A549 (cell line): ENCODE data around the gene CHRNB2. TPM values are rescaled to one million over a fixed set of nuclear protein-coding genes. Genes with fewer than 3 reads are reported as not detected.

Experiments used
- ATAC-seq, 2 experiments: fragments of 200-7000 bp in 1 of 2; fragments of >200 bp in 1 of 2; cut with Nextera tagmentation in 1 of 2; cut with Tn5 transposase in 1 of 2; 3 replicates each; pipeline versions ENCODE4 v1.8.0 to v1.9.1; 2018 to 2020; ENCODE audit warnings: mild to moderate bottlenecking in 1 of 2, moderate library complexity in 1 of 2
- CTCF ChIA-PET: fragments of 300-600 bp; sonication (Branson Sonifier 250); formaldehyde crosslinking; extraction: SDS; loops from one replicate; lab custom pipeline; 2021; ENCODE audit warnings: antibody characterized with exemption, inconsistent platforms; lab: Yijun Ruan, JAX
- POLR2A ChIA-PET: fragments of 350-600 bp; formaldehyde crosslinking; extraction: SDS; loops from one replicate; lab custom pipeline; 2021; ENCODE audit warnings: antibody characterized with exemption, inconsistent platforms; lab: Yijun Ruan, JAX
- DNase-seq, 2 experiments: peaks; one replicate each; pipeline versions ENCODE4 v3.0.0 to v3.0.0-alpha.2; 2011 to 2016; ENCODE audit warnings: low read depth in 1 of 2, low spot score in 1 of 2
- FAIRE-seq: peaks from 2 replicates; lab custom pipeline; 2011; peaks lifted over from hg19 to GRCh38; lab: Jason Lieb, UNC
- H3K27ac ChIP-seq, 2 experiments: fragments of >200 bp; sonication (Bioruptor Twin); formaldehyde crosslinking; 3 replicates each; pipeline ENCODE4 v1.5.1; 2016 to 2017
- H3K4me1 ChIP-seq: fragments of >200 bp; sonication (Bioruptor Twin); formaldehyde crosslinking; 3 replicates; pipeline ENCODE4 v1.6.1; 2016
- H3K4me2 ChIP-seq: fragments of >200 bp; sonication (Bioruptor Twin); formaldehyde crosslinking; 3 replicates; pipeline ENCODE4 v1.6.1; 2016
- H3K4me3 ChIP-seq: fragments of >200 bp; sonication (Bioruptor Twin); formaldehyde crosslinking; 3 replicates; pipeline ENCODE4 v1.5.1; 2016
- H3K9me3 ChIP-seq: fragments of >200 bp; sonication (Bioruptor Twin); formaldehyde crosslinking; 3 replicates; pipeline ENCODE4 v1.6.1; 2016
- ATOH8 ChIP-seq: fragments of 250-450 bp; sonication (Bioruptor Pico); IDR thresholded peaks from 2 replicates; pipeline ENCODE4 v1.5.0; 2020; ENCODE audit warnings: low read depth, mild to moderate bottlenecking, moderate library complexity
- BHLHE40 ChIP-seq: IDR thresholded peaks from 2 replicates; pipeline ENCODE4 v1.6.1; 2012; ENCODE audit warnings: low read depth, low read length, inconsistent platforms
- CBX8 ChIP-seq: fragments of 200-600 bp; sonication (generic); IDR thresholded peaks from 2 replicates; pipeline ENCODE4 v1.6.1; 2016
- CEBPB ChIP-seq, 2 experiments: fragments of >200 bp in 1 of 2; sonication (Bioruptor Twin) in 1 of 2; formaldehyde crosslinking in 1 of 2; IDR thresholded peaks; 2 replicates each; pipeline ENCODE4 v1.6.1; 2012 to 2016
- CHD4 ChIP-seq: fragments of 200-600 bp; sonication (generic); IDR thresholded peaks from 2 replicates; pipeline ENCODE4 v1.6.1; 2016; ENCODE audit warnings: antibody characterized with exemption, mild to moderate bottlenecking, borderline replicate concordance
- EHMT2 ChIP-seq: fragments of 200-600 bp; sonication (generic); IDR thresholded peaks from 2 replicates; pipeline ENCODE4 v1.6.1; 2016; ENCODE audit warnings: antibody characterized with exemption, low read depth, mild to moderate bottlenecking, moderate library complexity
- FOSB ChIP-seq: fragments of 250-450 bp; sonication (Bioruptor Pico); IDR thresholded peaks from 2 replicates; pipeline ENCODE4 v1.5.0; 2020; ENCODE audit warnings: mild to moderate bottlenecking, moderate library complexity
- GATA3 ChIP-seq: IDR thresholded peaks from 2 replicates; pipeline ENCODE4 v1.6.1; 2012; ENCODE audit warnings: borderline replicate concordance
- HDAC2 ChIP-seq: fragments of 200-600 bp; sonication (generic); IDR thresholded peaks from 2 replicates; pipeline ENCODE4 v1.6.1; 2016
- HES2 ChIP-seq: fragments of >200 bp; sonication (Bioruptor Twin); formaldehyde crosslinking; IDR thresholded peaks from 2 replicates; pipeline ENCODE4 v1.6.1; 2016
- HEYL ChIP-seq: fragments of 250-450 bp; sonication (Bioruptor Pico); IDR thresholded peaks from 2 replicates; pipeline ENCODE4 v1.8.0; 2021; ENCODE audit warnings: mild to moderate bottlenecking, moderate library complexity
- HMGXB4 ChIP-seq: fragments of 250-450 bp; sonication (Bioruptor Pico); IDR thresholded peaks from 2 replicates; pipeline ENCODE4 v1.5.0; 2021; ENCODE audit warnings: mild to moderate bottlenecking, moderate library complexity, borderline replicate concordance
- HOXA7 ChIP-seq: fragments of 250-450 bp; sonication (Bioruptor Pico); IDR thresholded peaks from 2 replicates; pipeline ENCODE4 v1.5.0; 2020; ENCODE audit warnings: mild to moderate bottlenecking, moderate library complexity
- JUN ChIP-seq, 2 experiments: fragments of >200 bp; sonication (Bioruptor Twin); formaldehyde crosslinking; IDR thresholded peaks; 2 replicates in 1 of 2; 3 replicates in 1 of 2; pipeline ENCODE4 v1.6.1; 2016 to 2017
- KDM1A ChIP-seq: fragments of 200-600 bp; sonication (generic); IDR thresholded peaks from 2 replicates; pipeline ENCODE4 v1.6.1; 2016; ENCODE audit warnings: low read depth, mild to moderate bottlenecking
- MAFK ChIP-seq: fragments of 450-650 bp; IDR thresholded peaks from 2 replicates; pipeline ENCODE4 v1.6.1; 2014; ENCODE audit not compliant: partially characterized antibody
- MAZ ChIP-seq: fragments of 150-350 bp; IDR thresholded peaks from 2 replicates; pipeline ENCODE4 v1.6.1; 2014; ENCODE audit warnings: antibody characterized with exemption, low read depth, low read length, borderline replicate concordance
- MYC ChIP-seq: IDR thresholded peaks from 2 replicates; pipeline ENCODE4 v1.6.1; 2012; ENCODE audit warnings: mild to moderate bottlenecking, inconsistent platforms, low read length, improper control_type of control experiment, borderline replicate concordance
- NFE2L2 ChIP-seq: fragments of 150-350 bp; conservative IDR thresholded peaks from 2 replicates; pipeline ENCODE4 v1.6.1; 2014; ENCODE audit warnings: low read length
- NPAS2 ChIP-seq: fragments of 250-450 bp; sonication (Bioruptor Pico); IDR thresholded peaks from 2 replicates; pipeline ENCODE4 v1.8.0; 2022; ENCODE audit warnings: mild to moderate bottlenecking, moderate library complexity, borderline replicate concordance
- NR3C1 ChIP-seq: fragments of >200 bp; sonication (Bioruptor Twin); formaldehyde crosslinking; IDR thresholded peaks from 3 replicates; pipeline ENCODE4 v1.6.1; 2017
- POLR2A ChIP-seq: IDR thresholded peaks from 2 replicates; pipeline ENCODE4 v1.6.1; 2012; ENCODE audit warnings: mild to moderate bottlenecking, low read length
- POLR2AphosphoS2 ChIP-seq: conservative IDR thresholded peaks from 2 replicates; pipeline ENCODE4 v1.6.1; 2012; ENCODE audit warnings: low read length, improper control_type of control experiment, inconsistent platforms
- RARB ChIP-seq: fragments of 250-450 bp; sonication (Bioruptor Pico); IDR thresholded peaks from 2 replicates; pipeline ENCODE4 v1.8.0; 2021; ENCODE audit warnings: mild to moderate bottlenecking, moderate library complexity
- RNF2 ChIP-seq: fragments of 200-600 bp; sonication (generic); IDR thresholded peaks from 2 replicates; pipeline ENCODE4 v1.6.1; 2016; ENCODE audit warnings: low read depth, mild to moderate bottlenecking, antibody characterized with exemption, moderate library complexity, borderline replicate concordance
- SREBF2 ChIP-seq: fragments of 450-650 bp; IDR thresholded peaks from 2 replicates; pipeline ENCODE4 v1.6.1; 2014; ENCODE audit warnings: mild to moderate bottlenecking, moderate library complexity
- TFCP2L1 ChIP-seq: fragments of 250-450 bp; sonication (Bioruptor Pico); IDR thresholded peaks from 2 replicates; pipeline ENCODE4 v1.5.0; 2021; ENCODE audit warnings: mild to moderate bottlenecking
- ZC3H11A ChIP-seq: fragments of 450-650 bp; IDR thresholded peaks from 2 replicates; pipeline ENCODE4 v1.6.1; 2014; ENCODE audit warnings: antibody characterized with exemption, mild to moderate bottlenecking
- ZNF302 ChIP-seq: fragments of 250-450 bp; sonication (Bioruptor Pico); IDR thresholded peaks from 2 replicates; pipeline ENCODE4 v1.9.0; 2021; ENCODE audit warnings: inconsistent platforms, mild to moderate bottlenecking, moderate library complexity
- WGBS: methylation state at CpG from one replicate; pipeline ENCODE4 v1.1.6; 2017; ENCODE audit errors: missing lambda C conversion rate; 5-methylcytosine and 5-hydroxymethylcytosine counted together
- polyA plus RNA-seq, 4 experiments: library from polyadenylated mRNA; depleted of rRNA in 3 of 4; stranded (reverse); fragments of >200 nt; fragmentation: RNase III in 1 of 4; extraction: RNeasy Plus Mini Kit Qiagen cat#74134 plus additional on column Dnase treatment in 1 of 4; gene quantifications; 2 replicates in 3 of 4; 3 replicates in 1 of 4; pipeline ENCODE4 v1.2.3, GENCODE V29; 2011 to 2017
- TF ChIP-seq, protein P1 (sequence below): IDR thresholded peaks from 2 replicates; pipeline ENCODE4 v1.6.1; 2012; ENCODE audit warnings: low read depth, borderline replicate concordance
- TF ChIP-seq, protein P2 (sequence below): IDR thresholded peaks from 2 replicates; pipeline ENCODE4 v1.6.1; 2012
- TF ChIP-seq, protein P3 (sequence below): fragments of 150-350 bp; IDR thresholded peaks from 2 replicates; pipeline ENCODE4 v1.6.1; 2014; ENCODE audit warnings: low read depth, mild to moderate bottlenecking, low read length
- TF ChIP-seq, protein P4 (sequence below): fragments of >200 bp; sonication (Bioruptor Twin); formaldehyde crosslinking; IDR thresholded peaks from 3 replicates; pipeline ENCODE4 v1.5.1; 2016

CHRNB2 gene
- polyA plus RNA-seq, 2 of the 4 experiments (the other 2 are of a cell fraction), result 0.21 TPM

DNA sequence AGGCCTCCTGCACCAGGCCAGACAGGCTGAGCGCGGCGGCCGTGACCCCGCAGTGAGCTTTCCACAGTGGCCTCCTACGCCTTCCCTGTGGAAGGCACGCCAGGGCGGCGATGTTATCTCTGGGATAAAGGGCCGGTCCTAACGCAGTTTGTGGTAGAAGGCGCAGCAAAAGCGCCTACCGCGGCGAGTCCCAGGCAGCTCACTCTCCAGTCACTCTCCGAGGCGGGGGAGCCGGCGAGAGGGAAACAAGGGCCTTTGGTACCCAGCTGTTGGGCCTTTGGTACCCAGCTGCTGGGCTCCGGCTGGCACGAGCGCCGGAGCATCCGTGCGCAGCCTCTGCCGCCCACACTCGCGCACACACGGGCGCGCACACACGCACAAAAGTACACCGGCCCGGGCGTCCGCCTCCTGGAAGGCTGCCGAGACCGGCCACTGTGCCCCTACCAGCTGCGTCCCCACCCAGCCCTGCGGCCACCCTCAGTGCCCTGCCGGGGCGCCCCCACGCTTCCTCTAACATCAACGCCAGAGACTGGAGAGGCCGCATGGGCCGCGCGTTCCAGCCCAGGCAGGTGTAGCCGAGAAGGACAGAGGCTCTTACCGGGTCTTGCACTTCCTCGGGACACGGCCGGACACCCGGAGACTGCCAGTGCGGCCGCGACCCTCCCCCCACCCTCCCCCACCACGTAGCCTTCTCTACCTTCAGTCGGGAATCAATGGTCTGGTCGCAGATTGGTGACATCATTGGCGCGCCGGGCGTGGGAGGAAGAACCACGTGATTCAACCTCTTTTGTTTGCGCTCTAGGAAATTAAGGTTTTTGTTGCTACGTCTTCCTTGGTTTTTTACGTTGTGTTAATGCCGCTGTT is 59.9 kb downstream of the CHRNB2 start:
- H3K4me1 ChIP-seq, result peaks cover 6% of the 10 kb centered on the region; the same call in 1 of the 3 replicates
- peak overlapping the region; percentile 91 to 93 for H3K27ac ChIP-seq
- peaks cover 5% of the 10 kb centered on the region; the same call in 2 of the 3 replicates for H3K9me3 ChIP-seq
- POLR2A ChIA-PET, result interaction anchor here (1.2 kb wide), 1 partner anchor 68 kb away, joined by 4 read pairs; no protein-coding TSS in a partner anchor
- FAIRE-seq (peak; percentile 77), ATAC-seq (peak; percentile 88 to 89), DNase-seq (peak; percentile 78 to 93)
- peak overlapping the region; percentile 92 for H3K4me2 ChIP-seq
- 4% methylated on average over 34 of the region's 70 CpGs for WGBS
- H3K4me3 ChIP-seq, result peak overlapping the region; percentile 88
- CTCF ChIA-PET, result interaction anchor here (0.6 to 1.7 kb wide), 5 partner anchors 11 to 251 kb away, joined by 3 to 7 read pairs (median 4); no protein-coding TSS in a partner anchor
- TF ChIP-seq BHLHE40 (no peak), KDM1A (peak; percentile 83; the same call in 1 of the 2 replicates), POLR2A (peak; percentile 29), NR3C1 (no peak), CHD4 (no peak), RARB (CRISPR knock-in tag) (no peak), FOSB (CRISPR knock-in tag) (no peak), GATA3 (peak; percentile 27; the same call in 1 of the 2 replicates), MAFK (no peak), JUN (IDR thresholded peaks at IDR 0.05) (peak; percentile 29 to 69; a peak in 3 of 5 replicates), MYC (peak; percentile 63), CBX8 (no peak), RNF2 (no peak), ZNF302 (no peak), HOXA7 (CRISPR knock-in tag) (no peak), HMGXB4 (no peak), HDAC2 (no peak), ZC3H11A (no peak), NFE2L2 (no peak), POLR2AphosphoS2 (no peak), TFCP2L1 (CRISPR knock-in tag) (no peak), MAZ (no peak), CEBPB (IDR thresholded peaks at IDR 0.05) (0 out of 4 replicates have a peak, but pooled peaks of 1 of the 2 experiments have one; percentile 8), NPAS2 (CRISPR knock-in tag) (no peak), ATOH8 (CRISPR knock-in tag) (no peak), EHMT2 (no peak), HES2 (no peak), HEYL (CRISPR knock-in tag) (no peak), SREBF2 (no peak)
- TF ChIP-seq, protein P1, sequence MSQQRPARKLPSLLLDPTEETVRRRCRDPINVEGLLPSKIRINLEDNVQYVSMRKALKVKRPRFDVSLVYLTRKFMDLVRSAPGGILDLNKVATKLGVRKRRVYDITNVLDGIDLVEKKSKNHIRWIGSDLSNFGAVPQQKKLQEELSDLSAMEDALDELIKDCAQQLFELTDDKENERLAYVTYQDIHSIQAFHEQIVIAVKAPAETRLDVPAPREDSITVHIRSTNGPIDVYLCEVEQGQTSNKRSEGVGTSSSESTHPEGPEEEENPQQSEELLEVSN, result peak; percentile 67; the same call in 1 of the 2 replicates
- TF ChIP-seq, protein P2, sequence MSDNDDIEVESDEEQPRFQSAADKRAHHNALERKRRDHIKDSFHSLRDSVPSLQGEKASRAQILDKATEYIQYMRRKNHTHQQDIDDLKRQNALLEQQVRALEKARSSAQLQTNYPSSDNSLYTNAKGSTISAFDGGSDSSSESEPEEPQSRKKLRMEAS, result peak; percentile 96
- TF ChIP-seq, protein P3, sequence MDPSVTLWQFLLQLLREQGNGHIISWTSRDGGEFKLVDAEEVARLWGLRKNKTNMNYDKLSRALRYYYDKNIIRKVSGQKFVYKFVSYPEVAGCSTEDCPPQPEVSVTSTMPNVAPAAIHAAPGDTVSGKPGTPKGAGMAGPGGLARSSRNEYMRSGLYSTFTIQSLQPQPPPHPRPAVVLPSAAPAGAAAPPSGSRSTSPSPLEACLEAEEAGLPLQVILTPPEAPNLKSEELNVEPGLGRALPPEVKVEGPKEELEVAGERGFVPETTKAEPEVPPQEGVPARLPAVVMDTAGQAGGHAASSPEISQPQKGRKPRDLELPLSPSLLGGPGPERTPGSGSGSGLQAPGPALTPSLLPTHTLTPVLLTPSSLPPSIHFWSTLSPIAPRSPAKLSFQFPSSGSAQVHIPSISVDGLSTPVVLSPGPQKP, result no peak
- TF ChIP-seq, protein P4, sequence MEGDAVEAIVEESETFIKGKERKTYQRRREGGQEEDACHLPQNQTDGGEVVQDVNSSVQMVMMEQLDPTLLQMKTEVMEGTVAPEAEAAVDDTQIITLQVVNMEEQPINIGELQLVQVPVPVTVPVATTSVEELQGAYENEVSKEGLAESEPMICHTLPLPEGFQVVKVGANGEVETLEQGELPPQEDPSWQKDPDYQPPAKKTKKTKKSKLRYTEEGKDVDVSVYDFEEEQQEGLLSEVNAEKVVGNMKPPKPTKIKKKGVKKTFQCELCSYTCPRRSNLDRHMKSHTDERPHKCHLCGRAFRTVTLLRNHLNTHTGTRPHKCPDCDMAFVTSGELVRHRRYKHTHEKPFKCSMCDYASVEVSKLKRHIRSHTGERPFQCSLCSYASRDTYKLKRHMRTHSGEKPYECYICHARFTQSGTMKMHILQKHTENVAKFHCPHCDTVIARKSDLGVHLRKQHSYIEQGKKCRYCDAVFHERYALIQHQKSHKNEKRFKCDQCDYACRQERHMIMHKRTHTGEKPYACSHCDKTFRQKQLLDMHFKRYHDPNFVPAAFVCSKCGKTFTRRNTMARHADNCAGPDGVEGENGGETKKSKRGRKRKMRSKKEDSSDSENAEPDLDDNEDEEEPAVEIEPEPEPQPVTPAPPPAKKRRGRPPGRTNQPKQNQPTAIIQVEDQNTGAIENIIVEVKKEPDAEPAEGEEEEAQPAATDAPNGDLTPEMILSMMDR, result no peak
